K562 (cell line): ENCODE data around the gene ENPP7. TPM values are rescaled to one million over a fixed set of nuclear protein-coding genes. Genes with fewer than 3 reads are reported as not detected.

ENCODE experiments used
- ATAC-seq: fragments of 200-7000 bp; cut with Tn5 transposase; 3 replicates; pipeline ENCODE4 v1.9.1; 2020; ENCODE audit warnings: moderate library complexity
- BruUV-seq: library from RNA; stranded (reverse); fragments of 400-500 nt; replicated peaks from 2 replicates; lab custom pipeline; 2021; lab: Mats Ljungman, UMichigan
- CTCF ChIA-PET: fragments of 300-600 bp; formaldehyde crosslinking; extraction: SDS; loops from one replicate; lab custom pipeline; 2021; ENCODE audit warnings: low intra/inter-chr PET ratio; lab: Yijun Ruan, JAX
- POLR2A ChIA-PET: fragments of 300-600, 350-650 bp; sonication (Branson Sonifier 250); formaldehyde crosslinking; extraction: SDS; loops from one replicate; lab custom pipeline; 2021; ENCODE audit warnings: antibody characterized with exemption, inconsistent platforms; lab: Yijun Ruan, JAX
- DNase-seq, 4 experiments: peaks; one replicate each; pipeline versions ENCODE4 v3.0.0 to v3.0.0-alpha.2; 2011 to 2018; ENCODE audit warnings: low spot score in 3 of 4, mixed read lengths in 3 of 4; ENCODE audit errors: extremely low read depth in 1 of 4
- FAIRE-seq: peaks from 2 replicates; lab custom pipeline; 2011; peaks lifted over from hg19 to GRCh38; lab: Jason Lieb, UNC
- H2AFZ ChIP-seq: 2 replicates; pipeline ENCODE4 v1.6.0; 2011; ENCODE audit warnings: low read depth, low read length, control low read depth, inconsistent platforms
- H3K27ac ChIP-seq: fragments of 200-600 bp; 3 replicates; pipeline ENCODE4 v1.8.0; 2011; ENCODE audit warnings: low read depth, mild to moderate bottlenecking, control low read depth, inconsistent platforms, low read length, moderate library complexity, mixed read lengths; ENCODE audit errors: extremely low read depth
- H3K27me3 ChIP-seq, 2 experiments: fragments of 300-600 bp in 1 of 2; 2 replicates in 1 of 2; 3 replicates in 1 of 2; pipeline versions ENCODE4 v1.6.0 to v1.8.0; 2011; ENCODE audit warnings: inconsistent platforms in 2 of 2, low read length in 2 of 2, mild to moderate bottlenecking in 1 of 2, mixed read lengths in 1 of 2, moderate library complexity in 1 of 2; ENCODE audit not compliant: control insufficient read depth in 2 of 2, insufficient read depth in 2 of 2
- H3K36me3 ChIP-seq: fragments of 300-600 bp; 3 replicates; pipeline ENCODE4 v1.8.0; 2011; ENCODE audit warnings: mild to moderate bottlenecking, low read length, inconsistent platforms; ENCODE audit not compliant: control insufficient read depth, insufficient read depth
- H3K4me1 ChIP-seq, 2 experiments: fragments of 200-600 bp in 1 of 2; replicated peaks in 1 of 2; 2 replicates in 1 of 2; 3 replicates in 1 of 2; pipeline versions ENCODE4 v1.5.1 to v1.8.0; 2011; ENCODE audit warnings: inconsistent platforms in 2 of 2, low read length in 2 of 2, mild to moderate bottlenecking in 1 of 2, mixed read lengths in 1 of 2, moderate library complexity in 1 of 2; ENCODE audit not compliant: control insufficient read depth in 2 of 2, insufficient read depth in 2 of 2
- H3K4me2 ChIP-seq: 2 replicates; pipeline ENCODE4 v1.6.1; 2011; ENCODE audit warnings: low read length, control low read depth, inconsistent platforms, mixed read lengths; ENCODE audit not compliant: insufficient read depth
- H3K4me3 ChIP-seq: fragments of 200-600 bp; sonication (generic), shearing (Covaris generic); 2 replicates; pipeline ENCODE4 v1.5.1; 2016; ENCODE audit warnings: control low read depth, inconsistent platforms
- H3K79me2 ChIP-seq: fragments of 200-600 bp; 3 replicates; pipeline ENCODE4 v1.8.0; 2011; ENCODE audit warnings: low read length, inconsistent platforms; ENCODE audit not compliant: control insufficient read depth, insufficient read depth
- H3K9ac ChIP-seq, 2 experiments: 2 replicates each; pipeline versions ENCODE4 v1.6.0 to v1.6.1; 2011; ENCODE audit warnings: low read depth in 2 of 2, low read length in 2 of 2, control low read depth in 1 of 2, inconsistent platforms in 1 of 2, mild to moderate bottlenecking in 1 of 2, mixed read lengths in 1 of 2; ENCODE audit not compliant: insufficient read depth in 1 of 2
- H3K9me1 ChIP-seq: one replicate; pipeline ENCODE4 v1.6.0; 2011; ENCODE audit warnings: inconsistent platforms, mild to moderate bottlenecking, low read length, moderate library complexity; ENCODE audit not compliant: control insufficient read depth, insufficient read depth
- H3K9me3 ChIP-seq: replicated peaks from 2 replicates; pipeline ENCODE4 v1.5.1; 2011; ENCODE audit warnings: low read depth, low read length, inconsistent platforms; ENCODE audit not compliant: control insufficient read depth, insufficient read depth
- H4K20me1 ChIP-seq: replicated peaks from 2 replicates; pipeline ENCODE4 v1.6.1; 2011; ENCODE audit warnings: low read length, inconsistent platforms, mixed read lengths; ENCODE audit not compliant: control insufficient read depth, insufficient read depth
- BHLHE40 ChIP-seq: IDR thresholded peaks from 2 replicates; pipeline ENCODE4 v1.6.1; 2011; ENCODE audit warnings: low read length, improper control_type of control experiment
- HNRNPLL ChIP-seq: fragments of 200-400 bp; formaldehyde crosslinking; IDR thresholded peaks from 2 replicates; pipeline ENCODE4 v1.6.1; 2017; ENCODE audit warnings: low read length, low read depth, mild to moderate bottlenecking; ENCODE audit not compliant: poor library complexity, severe bottlenecking
- KLF1 ChIP-seq: fragments of 450-650 bp; IDR thresholded peaks from 2 replicates; pipeline ENCODE4 v1.6.1; 2016; ENCODE audit warnings: missing genetic modification characterization, missing compliant biosample characterization
- TAF1 ChIP-seq: IDR thresholded peaks from 2 replicates; pipeline ENCODE4 v1.6.1; 2011; ENCODE audit warnings: mild to moderate bottlenecking, low read length, moderate library complexity; ENCODE audit not compliant: insufficient read depth, control insufficient read depth, severe bottlenecking; ENCODE audit errors: extremely low read depth
- TEAD4 ChIP-seq, 2 experiments: sonication (generic) in 1 of 2; formaldehyde crosslinking in 1 of 2; IDR thresholded peaks; 2 replicates each; pipeline versions ENCODE4 v1.6.1 to v1.8.0; 2012 to 2022; ENCODE audit warnings: borderline replicate concordance in 1 of 2, inconsistent platforms in 1 of 2, low read length in 1 of 2, mild to moderate bottlenecking in 1 of 2, missing genetic modification reagents in 1 of 2
- ZNF263 ChIP-seq: sonication (generic); formaldehyde crosslinking; IDR thresholded peaks from 2 replicates; pipeline ENCODE4 v1.8.0; 2022; ENCODE audit warnings: mild to moderate bottlenecking, missing genetic modification reagents, borderline replicate concordance
- ZNF274 ChIP-seq: IDR thresholded peaks from 2 replicates; pipeline ENCODE4 v1.6.1; 2011; ENCODE audit warnings: low read depth, mild to moderate bottlenecking, low read length, moderate library complexity, borderline replicate concordance
- ZNF311 ChIP-seq: fragments of 250-450 bp; sonication (Bioruptor Pico); IDR thresholded peaks from 2 replicates; pipeline ENCODE4 v1.4.0; 2020; ENCODE audit warnings: mild to moderate bottlenecking, moderate library complexity
- WGBS: fragments of 100-300 bp; shearing (Covaris generic); methylation state at CpG from one replicate; pipeline ENCODE4 v1.1.6; 2016; ENCODE audit warnings: low coverage, mixed read lengths; ENCODE audit not compliant: insufficient coverage; ENCODE audit errors: missing lambda C conversion rate; 5-methylcytosine and 5-hydroxymethylcytosine counted together
- in situ Hi-C: fragments of 300-500 bp; cut with MboI; formaldehyde crosslinking; loops from 4 replicates; pipeline ENCODE4 v1.15.0; 2018; ENCODE audit warnings: inconsistent platforms, mixed read lengths
- intact Hi-C: fragments of 100-400 bp; cut with micrococcal nuclease; formaldehyde crosslinking; loops from 2 replicates; pipeline ENCODE4 v1.14.2; 2022
- polyA plus RNA-seq, 8 experiments: library from polyadenylated mRNA; depleted of rRNA in 4 of 8; stranded (reverse) in 5 of 8; unstranded in 3 of 8; fragments of >200 nt; fragmentation: Nextera tagmentation in 2 of 8; fragmentation: Illumina TruSeq in 1 of 8; extraction: Ambion mirVana in 2 of 8; extraction: Trizol in 1 of 8; gene quantifications; 2 replicates each; pipeline versions ENCODE4 v1.2.1 to v1.2.3, GENCODE V29; 2011 to 2014; ENCODE audit warnings: inconsistent platforms in 1 of 8, missing spikeins in 1 of 8
- total RNA-seq, 7 experiments: library from RNA; depleted of rRNA in 6 of 7; stranded (reverse); fragments of >200 nt in 6 of 7; fragmentation: Illumina TruSeq in 2 of 7; extraction: Trizol in 2 of 7; gene quantifications; 2 replicates each; pipeline versions ENCODE4 v1.2.1 to v1.2.3, GENCODE V29; 2011 to 2021; ENCODE audit warnings: low replicate concordance in 1 of 7

Gene ENPP7
- total and polyA plus RNA-seq, 9 of the 15 experiments (the other 6 are each of a cell fraction or from before 2014, with no cell fraction given), result not detected

DNA sequence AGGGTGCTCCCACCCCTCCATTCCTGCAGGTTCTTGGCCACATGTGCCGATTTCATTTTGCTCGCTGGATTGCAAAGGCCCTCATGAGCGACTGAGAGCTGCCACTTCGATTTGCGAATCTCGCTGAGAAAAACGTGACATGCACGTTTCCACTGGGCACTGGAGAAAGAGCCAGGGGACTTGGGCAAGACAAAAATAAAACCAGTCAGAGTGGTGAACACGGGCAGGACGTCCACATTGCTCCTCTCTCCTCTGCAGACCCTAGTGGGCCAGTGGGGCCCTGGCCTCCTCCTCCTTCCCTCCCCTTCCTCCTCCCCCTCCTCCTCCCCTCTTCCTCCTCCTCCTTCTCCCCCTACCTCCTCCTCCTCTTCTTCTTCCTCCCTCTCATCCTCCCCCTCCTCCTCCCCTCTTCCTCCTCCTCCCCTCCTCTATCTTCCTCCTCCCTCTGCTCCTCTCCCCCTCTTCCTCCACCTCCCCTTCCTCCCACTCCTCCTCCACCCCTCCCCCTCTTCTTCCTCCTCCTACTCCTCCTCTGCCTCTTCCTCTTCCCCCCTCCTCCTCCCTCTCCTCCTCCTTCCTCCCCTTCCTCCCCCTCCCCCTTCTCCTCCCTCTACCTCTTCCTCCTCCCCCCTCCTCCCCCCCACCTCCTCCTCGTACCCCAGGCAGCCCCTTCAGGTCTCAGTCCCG lies 28.1 kb upstream of the ENPP7 start:
- no peak overlapping the region for H2AFZ ChIP-seq
- in situ Hi-C loops, result no loop called here
- no peak overlapping the region for H3K9ac ChIP-seq
- CTCF ChIA-PET, result no interaction called here
- H4K20me1 ChIP-seq, result peaks cover 4% of the 10 kb centered on the region; the same call in 1 of the 2 replicates
- POLR2A ChIA-PET, result no interaction called here
- peaks cover 4 to 21% of the 10 kb centered on the region in 2 experiments; a peak in 3 of 5 replicates for H3K27me3 ChIP-seq
- ATAC-seq, result no peak
- FAIRE-seq, result no peak
- H3K27ac ChIP-seq, result no peak overlapping the region
- peaks cover 0 to 28% of the 10 kb centered on the region in 2 experiments; a peak in 2 of 5 replicates for H3K4me1 ChIP-seq
- intact Hi-C loops, result loop anchor here (10.0 kb wide), 1 partner anchor 298 kb away; no protein-coding TSS in a partner anchor
- peaks cover 2% of the 10 kb centered on the region for H3K9me1 ChIP-seq
- 9% methylated on average over 9 of the region's 12 CpGs for WGBS
- BruUV-seq, result no TSS peak
- TF ChIP-seq ZNF274 (no peak), ZNF263 (CRISPR knock-in tag) (peak; percentile 80; the same call in 1 of the 2 replicates), ZNF311 (CRISPR knock-in tag) (no peak), HNRNPLL (no peak), BHLHE40 (peak; percentile 46; the same call in 1 of the 2 replicates), KLF1 (no peak), TEAD4 (IDR thresholded peaks at IDR 0.05; ENCODE audit: low read length) (no peak), TEAD4 (CRISPR knock-in tag; IDR thresholded peaks at IDR 0.05; ENCODE audit: borderline replicate concordance) (no peak), TAF1 (no peak)
- H3K9me3 ChIP-seq, result no peaks in the 10 kb centered on the region
- no peaks in the 10 kb centered on the region for H3K79me2 ChIP-seq
- no peak overlapping the region for H3K4me3 ChIP-seq
- H3K36me3 ChIP-seq, result no peaks in the 10 kb centered on the region
- no peak for DNase-seq
- H3K4me2 ChIP-seq, result no peak overlapping the region
